SK-N-SH treated with all-trans-retinoic acid at 6 μM for 48 hours (cell line): ENCODE measurements around the gene WASF2.

ENCODE experiments used
- ATAC-seq: fragments of 200-7000 bp; cut with Tn5 transposase; 3 replicates; pipeline ENCODE4 v1.9.1; 2020; ENCODE audit warnings: mild to moderate bottlenecking, moderate library complexity
- ARNTL ChIP-seq: fragments of 450-650 bp; formaldehyde crosslinking; IDR thresholded peaks from 2 replicates; pipeline ENCODE4 v1.5.0; 2020; ENCODE audit warnings: low read depth, mild to moderate bottlenecking, moderate library complexity, borderline replicate concordance
- BACH2 ChIP-seq: fragments of 250-450 bp; sonication (Bioruptor Pico); IDR thresholded peaks from 2 replicates; pipeline ENCODE4 v1.9.0; 2021; ENCODE audit warnings: mild to moderate bottlenecking, borderline replicate concordance
- CSDC2 ChIP-seq: fragments of 250-450 bp; sonication (Bioruptor Pico); IDR thresholded peaks from 2 replicates; pipeline ENCODE4 v1.5.0; 2020; ENCODE audit warnings: mild to moderate bottlenecking, moderate library complexity
- ESRRG ChIP-seq: fragments of 250-450 bp; sonication (Bioruptor Pico); IDR thresholded peaks from 2 replicates; pipeline ENCODE4 v1.6.1; 2021; ENCODE audit warnings: mild to moderate bottlenecking
- GLIS3 ChIP-seq: fragments of 250-450 bp; sonication (Bioruptor Pico); IDR thresholded peaks from 2 replicates; pipeline ENCODE4 v1.5.0; 2020; ENCODE audit warnings: mild to moderate bottlenecking, moderate library complexity
- ISL1 ChIP-seq: fragments of 250-450 bp; sonication (Bioruptor Pico); IDR thresholded peaks from 2 replicates; pipeline ENCODE4 v2.1.2; 2022; ENCODE audit warnings: mild to moderate bottlenecking, moderate library complexity
- PPARA ChIP-seq: fragments of 250-450 bp; sonication (Bioruptor Pico); IDR thresholded peaks from 2 replicates; pipeline ENCODE4 v1.5.0; 2020; ENCODE audit warnings: mild to moderate bottlenecking, borderline replicate concordance
- RARB ChIP-seq: fragments of 250-450 bp; sonication (Bioruptor Pico); IDR thresholded peaks from 2 replicates; pipeline ENCODE4 v1.8.0; 2021; ENCODE audit warnings: mild to moderate bottlenecking, moderate library complexity
- SNAI2 ChIP-seq: fragments of 250-450 bp; sonication (Bioruptor Pico); IDR thresholded peaks from 2 replicates; pipeline ENCODE4 v1.5.0; 2020; ENCODE audit warnings: mild to moderate bottlenecking, moderate library complexity
- TOX ChIP-seq: fragments of 250-450 bp; sonication (Bioruptor Pico); IDR thresholded peaks from 2 replicates; pipeline ENCODE4 v1.8.0; 2021; ENCODE audit warnings: mild to moderate bottlenecking, moderate library complexity, borderline replicate concordance
- ZC3H10 ChIP-seq: fragments of 250-450 bp; sonication (Bioruptor Pico); IDR thresholded peaks from 2 replicates; pipeline ENCODE4 v1.5.1; 2021; ENCODE audit warnings: mild to moderate bottlenecking, moderate library complexity
- ZFP3 ChIP-seq: fragments of 250-450 bp; sonication (Bioruptor Pico); IDR thresholded peaks from 2 replicates; pipeline ENCODE4 v1.5.0; 2020; ENCODE audit warnings: mild to moderate bottlenecking, moderate library complexity
- ZFP30 ChIP-seq: fragments of 450-650 bp; formaldehyde crosslinking; IDR thresholded peaks from 2 replicates; pipeline ENCODE4 v1.5.0; 2022; ENCODE audit warnings: mild to moderate bottlenecking, moderate library complexity
- ZNF8 ChIP-seq: fragments of 450-650 bp; formaldehyde crosslinking; IDR thresholded peaks from 2 replicates; pipeline ENCODE4 v1.5.0; 2020; ENCODE audit warnings: mild to moderate bottlenecking, moderate library complexity
- TF ChIP-seq, protein P1 (sequence below): fragments of 250-450 bp; sonication (Bioruptor Pico); IDR thresholded peaks from 2 replicates; pipeline ENCODE4 v1.8.0; 2020; ENCODE audit warnings: mild to moderate bottlenecking, moderate library complexity, borderline replicate concordance
- TF ChIP-seq, protein P2 (sequence below): fragments of 250-450 bp; sonication (Bioruptor Pico); IDR thresholded peaks from 2 replicates; pipeline ENCODE4 v1.8.0; 2021; ENCODE audit warnings: low read depth, mild to moderate bottlenecking, moderate library complexity, borderline replicate concordance
- TF ChIP-seq, protein P3 (sequence below): fragments of 250-450 bp; sonication (Bioruptor Pico); IDR thresholded peaks from 2 replicates; pipeline ENCODE4 v1.5.1; 2020; ENCODE audit warnings: low read depth, mild to moderate bottlenecking, moderate library complexity
- TF ChIP-seq, protein P4 (sequence below): fragments of 250-450 bp; sonication (Bioruptor Pico); IDR thresholded peaks from 2 replicates; pipeline ENCODE4 v1.5.0; 2020; ENCODE audit warnings: mild to moderate bottlenecking, moderate library complexity

WASF2 gene

DNA sequence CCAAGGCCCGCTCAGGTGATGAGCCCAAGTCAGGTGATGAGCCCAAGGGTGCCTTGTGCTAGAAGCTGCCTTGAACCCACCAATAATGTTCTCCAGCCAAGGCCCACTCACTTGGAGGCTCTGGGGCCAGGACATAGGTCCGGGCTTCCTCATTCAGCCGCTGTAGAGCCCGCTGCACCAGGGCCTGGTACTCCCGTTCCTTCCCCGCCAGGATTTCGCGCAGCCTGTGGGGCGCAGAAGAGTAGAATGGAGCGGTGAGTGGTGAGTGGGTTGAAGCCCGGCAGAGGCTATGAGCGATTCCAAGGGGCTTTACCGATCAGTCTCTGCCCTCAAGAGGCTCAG, 133.7 kb downstream of the WASF2 start:
- TF ChIP-seq BACH2 = no peak
- TF ChIP-seq RARB (CRISPR knock-in tag) = no peak
- no peak for TF ChIP-seq CSDC2 (CRISPR knock-in tag)
- no peak for TF ChIP-seq GLIS3 (CRISPR knock-in tag)
- TF ChIP-seq, protein P1, sequence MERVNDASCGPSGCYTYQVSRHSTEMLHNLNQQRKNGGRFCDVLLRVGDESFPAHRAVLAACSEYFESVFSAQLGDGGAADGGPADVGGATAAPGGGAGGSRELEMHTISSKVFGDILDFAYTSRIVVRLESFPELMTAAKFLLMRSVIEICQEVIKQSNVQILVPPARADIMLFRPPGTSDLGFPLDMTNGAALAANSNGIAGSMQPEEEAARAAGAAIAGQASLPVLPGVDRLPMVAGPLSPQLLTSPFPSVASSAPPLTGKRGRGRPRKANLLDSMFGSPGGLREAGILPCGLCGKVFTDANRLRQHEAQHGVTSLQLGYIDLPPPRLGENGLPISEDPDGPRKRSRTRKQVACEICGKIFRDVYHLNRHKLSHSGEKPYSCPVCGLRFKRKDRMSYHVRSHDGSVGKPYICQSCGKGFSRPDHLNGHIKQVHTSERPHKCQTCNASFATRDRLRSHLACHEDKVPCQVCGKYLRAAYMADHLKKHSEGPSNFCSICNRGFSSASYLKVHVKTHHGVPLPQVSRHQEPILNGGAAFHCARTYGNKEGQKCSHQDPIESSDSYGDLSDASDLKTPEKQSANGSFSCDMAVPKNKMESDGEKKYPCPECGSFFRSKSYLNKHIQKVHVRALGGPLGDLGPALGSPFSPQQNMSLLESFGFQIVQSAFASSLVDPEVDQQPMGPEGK (CRISPR knock-in tag) = no peak
- no peak for TF ChIP-seq TOX
- TF ChIP-seq ZFP3 (CRISPR knock-in tag) = no peak
- TF ChIP-seq, protein P2, sequence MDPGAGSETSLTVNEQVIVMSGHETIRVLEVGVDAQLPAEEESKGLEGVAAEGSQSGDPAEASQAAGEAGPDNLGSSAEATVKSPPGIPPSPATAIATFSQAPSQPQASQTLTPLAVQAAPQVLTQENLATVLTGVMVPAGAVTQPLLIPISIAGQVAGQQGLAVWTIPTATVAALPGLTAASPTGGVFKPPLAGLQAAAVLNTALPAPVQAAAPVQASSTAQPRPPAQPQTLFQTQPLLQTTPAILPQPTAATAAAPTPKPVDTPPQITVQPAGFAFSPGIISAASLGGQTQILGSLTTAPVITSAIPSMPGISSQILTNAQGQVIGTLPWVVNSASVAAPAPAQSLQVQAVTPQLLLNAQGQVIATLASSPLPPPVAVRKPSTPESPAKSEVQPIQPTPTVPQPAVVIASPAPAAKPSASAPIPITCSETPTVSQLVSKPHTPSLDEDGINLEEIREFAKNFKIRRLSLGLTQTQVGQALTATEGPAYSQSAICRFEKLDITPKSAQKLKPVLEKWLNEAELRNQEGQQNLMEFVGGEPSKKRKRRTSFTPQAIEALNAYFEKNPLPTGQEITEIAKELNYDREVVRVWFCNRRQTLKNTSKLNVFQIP (CRISPR knock-in tag) = no peak
- no peak for ATAC-seq

DNA sequence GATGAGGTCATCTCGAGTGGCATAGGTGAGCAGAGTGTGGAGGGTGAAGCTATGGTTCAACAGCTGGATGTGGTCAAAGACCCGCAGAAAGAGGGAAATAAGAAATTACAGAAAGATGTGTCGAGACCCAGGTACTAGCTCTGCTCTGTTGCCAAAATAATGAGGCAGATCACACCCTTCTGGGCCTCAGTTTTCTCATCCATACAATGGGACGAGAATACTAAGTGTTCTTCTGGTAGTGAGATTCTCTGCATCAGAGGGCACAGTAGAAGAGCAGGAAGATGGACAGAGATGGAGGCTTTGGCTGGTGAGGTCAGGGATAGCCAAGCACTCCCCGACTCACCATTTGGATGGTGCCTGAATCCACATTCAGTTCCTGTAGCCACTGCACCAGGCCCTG, 134.3 kb downstream of the WASF2 start:
- ATAC-seq = no peak
- TF ChIP-seq RARB (CRISPR knock-in tag) (no peak), CSDC2 (CRISPR knock-in tag) (no peak), ARNTL (CRISPR knock-in tag) (no peak), ZNF8 (no peak), GLIS3 (CRISPR knock-in tag) (no peak), PPARA (CRISPR knock-in tag) (no peak), ESRRG (no peak), ISL1 (CRISPR knock-in tag) (no peak), SNAI2 (CRISPR knock-in tag) (no peak), ZC3H10 (no peak), ZFP30 (CRISPR knock-in tag) (no peak), TOX (no peak)
- TF ChIP-seq, protein P2 (CRISPR knock-in tag) = no peak
- TF ChIP-seq, protein P3, sequence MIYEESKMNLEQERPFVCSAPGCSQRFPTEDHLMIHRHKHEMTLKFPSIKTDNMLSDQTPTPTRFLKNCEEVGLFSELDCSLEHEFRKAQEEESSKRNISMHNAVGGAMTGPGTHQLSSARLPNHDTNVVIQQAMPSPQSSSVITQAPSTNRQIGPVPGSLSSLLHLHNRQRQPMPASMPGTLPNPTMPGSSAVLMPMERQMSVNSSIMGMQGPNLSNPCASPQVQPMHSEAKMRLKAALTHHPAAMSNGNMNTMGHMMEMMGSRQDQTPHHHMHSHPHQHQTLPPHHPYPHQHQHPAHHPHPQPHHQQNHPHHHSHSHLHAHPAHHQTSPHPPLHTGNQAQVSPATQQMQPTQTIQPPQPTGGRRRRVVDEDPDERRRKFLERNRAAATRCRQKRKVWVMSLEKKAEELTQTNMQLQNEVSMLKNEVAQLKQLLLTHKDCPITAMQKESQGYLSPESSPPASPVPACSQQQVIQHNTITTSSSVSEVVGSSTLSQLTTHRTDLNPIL (CRISPR knock-in tag) = no peak
- TF ChIP-seq, protein P1 (CRISPR knock-in tag) = no peak
- TF ChIP-seq, protein P4, sequence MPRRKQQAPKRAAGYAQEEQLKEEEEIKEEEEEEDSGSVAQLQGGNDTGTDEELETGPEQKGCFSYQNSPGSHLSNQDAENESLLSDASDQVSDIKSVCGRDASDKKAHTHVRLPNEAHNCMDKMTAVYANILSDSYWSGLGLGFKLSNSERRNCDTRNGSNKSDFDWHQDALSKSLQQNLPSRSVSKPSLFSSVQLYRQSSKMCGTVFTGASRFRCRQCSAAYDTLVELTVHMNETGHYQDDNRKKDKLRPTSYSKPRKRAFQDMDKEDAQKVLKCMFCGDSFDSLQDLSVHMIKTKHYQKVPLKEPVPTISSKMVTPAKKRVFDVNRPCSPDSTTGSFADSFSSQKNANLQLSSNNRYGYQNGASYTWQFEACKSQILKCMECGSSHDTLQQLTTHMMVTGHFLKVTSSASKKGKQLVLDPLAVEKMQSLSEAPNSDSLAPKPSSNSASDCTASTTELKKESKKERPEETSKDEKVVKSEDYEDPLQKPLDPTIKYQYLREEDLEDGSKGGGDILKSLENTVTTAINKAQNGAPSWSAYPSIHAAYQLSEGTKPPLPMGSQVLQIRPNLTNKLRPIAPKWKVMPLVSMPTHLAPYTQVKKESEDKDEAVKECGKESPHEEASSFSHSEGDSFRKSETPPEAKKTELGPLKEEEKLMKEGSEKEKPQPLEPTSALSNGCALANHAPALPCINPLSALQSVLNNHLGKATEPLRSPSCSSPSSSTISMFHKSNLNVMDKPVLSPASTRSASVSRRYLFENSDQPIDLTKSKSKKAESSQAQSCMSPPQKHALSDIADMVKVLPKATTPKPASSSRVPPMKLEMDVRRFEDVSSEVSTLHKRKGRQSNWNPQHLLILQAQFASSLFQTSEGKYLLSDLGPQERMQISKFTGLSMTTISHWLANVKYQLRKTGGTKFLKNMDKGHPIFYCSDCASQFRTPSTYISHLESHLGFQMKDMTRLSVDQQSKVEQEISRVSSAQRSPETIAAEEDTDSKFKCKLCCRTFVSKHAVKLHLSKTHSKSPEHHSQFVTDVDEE (CRISPR knock-in tag) = no peak
